Liver (tissue), 9 donors: ENCODE data around the gene SCN1A. TPM values are rescaled to one million over a fixed set of nuclear protein-coding genes. Genes with fewer than 3 reads are reported as not detected.

ENCODE experiments used
- DNase-seq: peaks from one replicate; pipeline ENCODE4 v3.0.0-alpha.2; 2017; ENCODE audit warnings: low spot score
- H3K27ac ChIP-seq, 2 donors: one replicate each; pipeline ENCODE4 v1.7.0; 2013; ENCODE audit warnings: inconsistent platforms in 2 of 2, low read length in 2 of 2, control low read depth in 1 of 2, low read depth in 1 of 2, mild to moderate bottlenecking in 1 of 2
- H3K27me3 ChIP-seq, 4 donors: one replicate each; pipeline versions ENCODE4 v1.6.1 to v1.7.0; 2013; ENCODE audit warnings: low read length in 3 of 4, inconsistent platforms in 1 of 4, mild to moderate bottlenecking in 1 of 4, moderate library complexity in 1 of 4; ENCODE audit not compliant: control insufficient read depth in 4 of 4, insufficient read depth in 4 of 4
- H3K36me3 ChIP-seq, 4 donors: one replicate each; pipeline versions ENCODE4 v1.6.1 to v1.7.0; 2013; ENCODE audit warnings: low read length in 3 of 4, mild to moderate bottlenecking in 3 of 4, low read depth in 1 of 4, moderate library complexity in 1 of 4; ENCODE audit not compliant: control insufficient read depth in 4 of 4, insufficient read depth in 3 of 4
- H3K4me1 ChIP-seq, 4 donors: one replicate each; pipeline versions ENCODE4 v1.6.1 to v1.7.0; 2013; ENCODE audit warnings: low read length in 3 of 4, mild to moderate bottlenecking in 3 of 4, moderate library complexity in 1 of 4; ENCODE audit not compliant: control insufficient read depth in 4 of 4, insufficient read depth in 4 of 4
- H3K4me3 ChIP-seq, 3 donors: one replicate each; pipeline versions ENCODE4 v1.6.1 to v1.7.0; 2013; ENCODE audit warnings: low read length in 3 of 3, control low read depth in 1 of 3, low read depth in 1 of 3, mild to moderate bottlenecking in 1 of 3
- H3K9ac ChIP-seq, 2 donors: one replicate each; pipeline ENCODE4 v1.7.0; 2013; ENCODE audit warnings: low read length in 2 of 2, mild to moderate bottlenecking in 2 of 2, moderate library complexity in 2 of 2, control low read depth in 1 of 2, low read depth in 1 of 2
- H3K9me3 ChIP-seq, 4 donors: one replicate each; pipeline versions ENCODE4 v1.6.1 to v1.7.0; 2013; ENCODE audit warnings: low read length in 3 of 4; ENCODE audit not compliant: control insufficient read depth in 4 of 4
- ATF3 ChIP-seq: IDR thresholded peaks from 2 replicates; pipeline ENCODE4 v1.6.1; 2016; ENCODE audit warnings: antibody characterized with exemption
- CTCF ChIP-seq: fragments of 150-350 bp; IDR thresholded peaks from 2 replicates; pipeline ENCODE4 v1.5.1; 2017; ENCODE audit warnings: improper control_type of control experiment, low read depth, low read length; ENCODE audit not compliant: missing input control
- EGR1 ChIP-seq, 2 donors: IDR thresholded peaks; 2 replicates each; pipeline ENCODE4 v1.6.1; 2016 to 2018; ENCODE audit warnings: antibody characterized with exemption in 2 of 2, low read depth in 2 of 2
- FOXA2 ChIP-seq: IDR thresholded peaks from 2 replicates; pipeline ENCODE4 v1.6.1; 2016; ENCODE audit warnings: antibody characterized with exemption
- HNF4A ChIP-seq, 2 donors: conservative IDR thresholded peaks; 2 replicates each; pipeline ENCODE4 v1.6.1; 2016; ENCODE audit warnings: antibody characterized with exemption in 2 of 2, mild to moderate bottlenecking in 2 of 2
- HNF4G ChIP-seq: IDR thresholded peaks from 2 replicates; pipeline ENCODE4 v1.6.1; 2016; ENCODE audit warnings: antibody characterized with exemption
- JUND ChIP-seq, 2 donors: IDR thresholded peaks; 2 replicates each; pipeline ENCODE4 v1.6.1; 2016; ENCODE audit warnings: antibody characterized with exemption in 2 of 2
- MAX ChIP-seq: IDR thresholded peaks from 2 replicates; pipeline ENCODE4 v1.6.1; 2016; ENCODE audit warnings: antibody characterized with exemption
- NR2F2 ChIP-seq: IDR thresholded peaks from 2 replicates; pipeline ENCODE4 v1.6.1; 2016; ENCODE audit warnings: antibody characterized with exemption
- RAD21 ChIP-seq, 2 donors: IDR thresholded peaks; 2 replicates each; pipeline ENCODE4 v1.6.1; 2016; ENCODE audit warnings: antibody characterized with exemption in 2 of 2, mild to moderate bottlenecking in 2 of 2
- REST ChIP-seq: IDR thresholded peaks from 2 replicates; pipeline ENCODE4 v1.6.1; 2016; ENCODE audit warnings: antibody characterized with exemption, mild to moderate bottlenecking
- RXRA ChIP-seq, 2 donors: IDR thresholded peaks; 2 replicates each; pipeline ENCODE4 v1.6.1; 2017 to 2018; ENCODE audit warnings: antibody characterized with exemption in 2 of 2, mild to moderate bottlenecking in 1 of 2
- SP1 ChIP-seq: IDR thresholded peaks from 2 replicates; pipeline ENCODE4 v1.6.1; 2018; ENCODE audit warnings: antibody characterized with exemption, mild to moderate bottlenecking
- TAF1 ChIP-seq: conservative IDR thresholded peaks from 2 replicates; pipeline ENCODE4 v1.6.1; 2016; ENCODE audit warnings: antibody characterized with exemption, mild to moderate bottlenecking
- YY1 ChIP-seq: IDR thresholded peaks from 2 replicates; pipeline ENCODE4 v1.6.1; 2016; ENCODE audit warnings: antibody characterized with exemption, mild to moderate bottlenecking
- ZBTB33 ChIP-seq: IDR thresholded peaks from 2 replicates; pipeline ENCODE4 v1.6.1; 2016; ENCODE audit warnings: antibody characterized with exemption
- polyA plus RNA-seq, 2 donors: library from polyadenylated mRNA; stranded (reverse) in 1 of 2; unstranded in 1 of 2; fragments of 200-250 nt in 1 of 2; fragments of >200 nt in 1 of 2; fragmentation: Nextera tagmentation in 1 of 2; extraction: Ambion mirVana in 1 of 2; gene quantifications; one replicate each; pipeline versions ENCODE4 v1.2.1 to v1.2.3, GENCODE V29; 2013 to 2015
- total RNA-seq, 2 donors: library from RNA; depleted of rRNA; stranded (reverse); fragments of >200 nt; gene quantifications; one replicate each; pipeline ENCODE4 v1.2.3, GENCODE V29; 2014
- donor health status: healthy.
- donor health status: healthy.
- donor health status: healthy.
- donor health status: healthy.
- donor health status: healthy.

The SCN1A gene
- total and polyA plus RNA-seq, 4 donors = 0.11 TPM; not detected in 3

DNA sequence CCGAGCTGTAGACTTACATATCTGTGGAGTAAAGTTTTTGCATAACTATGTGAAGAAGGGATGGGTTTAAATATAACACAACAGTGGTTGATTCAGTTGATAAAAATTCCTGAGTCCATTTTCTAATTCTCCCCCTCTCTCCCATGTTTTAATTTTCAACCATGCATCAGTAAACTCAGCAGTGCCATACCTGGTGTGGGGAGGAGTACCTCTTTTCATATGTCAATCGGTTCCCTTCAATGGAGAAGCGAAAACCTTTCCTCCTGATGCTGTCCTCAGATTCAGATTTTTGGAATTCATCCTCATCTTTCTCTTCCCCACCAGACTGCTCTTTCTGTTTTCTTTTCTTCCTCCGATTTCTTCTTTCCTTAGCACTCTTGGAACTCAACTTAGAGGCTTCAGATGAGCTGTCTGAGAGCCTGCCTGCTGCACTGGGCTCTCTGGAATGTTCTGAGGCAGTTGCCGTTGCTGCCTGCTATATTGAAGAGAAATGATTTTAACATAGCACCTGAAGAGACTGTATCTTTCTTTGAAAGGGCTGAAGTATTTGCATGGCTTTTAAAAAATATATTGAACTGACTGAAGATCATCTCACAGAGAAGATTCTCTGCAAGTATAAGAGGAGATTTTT, 82.9 kb downstream of the SCN1A start (continued):
- TF ChIP-seq SP1 (no peak), NR2F2 (no peak), CTCF (no peak)

- DNase-seq = no peak
- Histone ChIP-seq H3K4me1 (no peaks in the 10 kb centered on the region), H3K9ac (no peak overlapping the region), H3K36me3 (no peaks in the 10 kb centered on the region), H3K9me3 (no peaks in the 10 kb centered on the region), H3K27me3 (peaks cover 0 to 4% (median 0%) of the 10 kb centered on the region in 4 donors), H3K4me3 (no peak overlapping the region), H3K27ac (no peak overlapping the region)
- TF ChIP-seq HNF4A (conservative IDR thresholded peaks at IDR 0.05) (no peak), TAF1 (no peak), RXRA (IDR thresholded peaks at IDR 0.05) (no peak), FOXA2 (no peak), YY1 (no peak), JUND (IDR thresholded peaks at IDR 0.05) (no peak), EGR1 (IDR thresholded peaks at IDR 0.05; ENCODE audit: low read depth in 2 of 2) (no peak), HNF4G (no peak), ZBTB33 (no peak), REST (no peak), RAD21 (IDR thresholded peaks at IDR 0.05) (no peak), SP1 (no peak), MAX (no peak), ATF3 (no peak)
Measured at GRCh38 chr2:166042768-166043390, 84.9 kb downstream of the SCN1A start.
